ENCODE results near the gene CD101.
"Not testable (repeated sequence)": the region's sequence is repeated elsewhere in the genome, so short reads cannot be mapped to it uniquely, and the experiment has no call there.

Gene CD101

DNA sequence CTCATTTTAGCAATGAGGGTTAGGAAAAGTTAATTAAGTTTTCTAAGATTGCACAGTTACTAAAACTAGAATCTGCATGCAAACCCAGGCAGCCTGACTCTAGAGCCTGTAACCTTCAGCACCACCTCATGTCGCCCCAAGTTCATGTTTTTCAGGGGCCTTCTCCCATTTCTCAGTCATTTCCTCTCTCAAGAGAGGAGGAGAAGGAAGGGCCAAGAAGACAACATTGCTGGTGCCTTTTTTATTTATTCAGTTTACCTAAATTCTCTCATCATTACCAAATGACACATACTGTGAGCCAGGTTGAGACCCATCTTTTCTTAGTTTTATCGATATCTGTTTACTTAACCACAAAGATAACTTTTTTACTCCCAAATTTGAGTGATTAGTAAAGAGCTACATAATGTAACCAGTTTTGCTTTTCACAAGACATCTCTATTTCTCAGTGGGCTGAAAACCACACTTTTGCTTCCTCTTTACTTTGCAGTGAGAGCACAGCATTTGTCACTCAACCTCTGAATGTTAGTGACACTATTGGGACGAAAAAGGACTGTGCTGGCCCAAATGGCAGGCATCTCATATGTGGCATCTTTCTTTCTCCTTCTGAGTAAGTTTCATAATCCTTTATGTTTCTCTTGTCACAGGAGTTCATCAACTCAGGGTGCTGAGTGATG, at the start of gene CD101:
Gene CD101 (plus strand): TSS at position 507 of the 674 bp plus-strand sequence. CDS start 58 bp downstream, at position 565.
- no peak for DNase-seq (ENCODE audit: low spot score)

DNA sequence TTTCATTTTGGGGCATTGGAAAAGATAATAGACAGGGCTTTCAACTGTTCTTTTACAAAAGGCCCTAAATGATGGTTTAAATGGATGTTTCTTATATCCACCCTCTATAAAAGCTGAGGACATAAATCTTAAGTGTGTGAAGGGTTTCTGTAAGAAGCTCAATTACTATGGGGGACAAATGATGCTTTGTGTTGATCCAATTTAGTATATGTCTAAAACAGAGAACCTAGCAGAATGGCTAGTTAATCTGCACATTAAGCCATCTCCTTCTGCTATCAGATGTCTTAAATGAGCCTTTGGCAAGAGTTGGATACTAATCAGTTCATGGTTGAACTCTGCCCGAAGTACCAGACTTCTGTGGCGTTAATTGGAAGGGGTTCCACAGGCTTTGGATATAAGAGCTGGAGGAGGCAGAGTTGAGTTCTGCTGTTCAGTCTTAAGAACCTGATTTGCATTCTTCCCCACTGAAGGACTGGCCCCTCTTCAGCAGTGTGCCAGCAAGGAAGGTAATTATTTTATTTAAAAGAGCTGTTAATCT, 48.8 kb upstream of the CD101 start:
- DNase-seq (ENCODE audit: low spot score) = no peak

- no peak for DNase-seq (ENCODE audit: low spot score)
These were observed 47.1 kb upstream of the CD101 start for GRCh38 chr1:116954440-116954839.

- no peak for DNase-seq (ENCODE audit: low spot score)
These were observed 45.2 kb upstream of the CD101 start for GRCh38 chr1:116956378-116956777.

DNA sequence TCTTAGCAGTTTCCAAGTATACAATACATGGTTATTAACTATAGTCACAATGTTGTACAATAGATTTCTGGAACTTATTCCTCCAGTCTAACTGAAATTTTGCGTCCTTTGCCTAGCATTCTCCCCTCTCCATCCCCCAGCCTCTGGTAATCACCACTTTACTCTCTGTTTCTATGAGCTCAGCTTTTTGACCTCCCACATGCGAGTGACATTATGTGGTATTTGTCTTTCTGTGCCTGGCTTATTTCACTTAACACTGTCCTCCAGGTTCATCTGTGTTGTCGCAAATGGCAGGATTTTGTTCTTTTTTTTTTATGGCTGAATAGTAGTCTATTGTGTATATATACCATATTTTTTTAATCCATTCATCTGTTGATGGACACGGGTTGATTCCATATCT, 43.9 kb upstream of the CD101 start:
- no peak for DNase-seq (ENCODE audit: low spot score)

DNA sequence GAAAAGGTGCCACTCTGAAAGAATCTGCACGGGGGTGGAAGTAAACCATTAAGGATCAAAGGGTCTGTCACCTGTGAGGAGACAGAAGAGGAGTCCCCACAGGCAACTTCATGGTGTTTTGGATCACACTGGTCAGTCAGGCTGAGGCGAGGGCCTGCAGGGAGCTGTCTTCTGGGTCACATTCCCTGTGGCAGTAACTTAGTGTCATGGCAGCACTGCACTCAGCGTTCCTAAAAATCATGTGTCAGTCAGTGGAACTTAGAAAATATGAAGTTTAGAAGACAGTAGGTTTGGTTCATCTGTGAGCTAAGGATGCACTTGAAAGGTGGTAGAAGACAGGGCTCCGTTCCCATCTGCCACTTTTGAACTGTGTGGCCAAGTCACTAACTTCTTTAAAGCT, 43.5 kb upstream of the CD101 start:
- DNase-seq (ENCODE audit: low spot score) = no peak

DNA sequence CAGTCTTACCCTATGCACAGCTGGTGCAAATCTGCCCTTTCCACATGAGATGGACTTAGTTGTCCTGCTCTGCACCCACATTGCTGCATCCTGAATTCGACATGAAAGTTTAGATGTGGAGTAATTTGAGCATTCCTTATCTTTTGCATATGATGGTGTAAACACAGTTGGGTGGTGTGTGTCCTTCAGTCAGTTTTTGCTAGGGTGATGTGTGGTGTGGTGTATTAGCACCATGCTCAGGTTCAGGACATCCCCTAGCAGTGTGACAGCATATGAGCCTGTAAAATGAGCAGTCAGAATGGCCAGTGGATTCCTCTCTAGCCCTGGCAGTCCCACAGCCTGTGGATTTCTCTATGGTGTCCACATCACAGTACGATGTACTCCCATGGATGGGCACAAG, 42.6 kb upstream of the CD101 start:
- no peak for DNase-seq (ENCODE audit: low spot score)

DNA sequence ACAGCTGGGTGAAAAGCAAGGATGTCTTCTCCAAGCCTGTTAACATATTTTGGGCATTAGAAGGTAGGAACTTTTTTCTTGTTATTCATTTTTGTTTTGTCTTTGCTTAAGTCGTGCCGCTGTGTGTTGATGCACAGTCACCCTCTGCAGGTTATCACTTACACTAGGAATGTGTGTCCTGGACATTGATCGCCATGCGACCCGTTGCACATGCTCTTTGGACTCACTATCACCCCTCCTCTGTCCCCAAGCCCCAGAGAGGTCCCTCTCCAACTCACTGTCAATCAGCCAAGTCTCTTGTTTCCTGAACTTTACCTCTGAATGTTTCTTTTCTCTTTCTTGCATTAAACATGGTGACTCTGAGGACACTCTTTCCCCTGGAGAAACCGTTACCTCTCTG, 40.0 kb upstream of the CD101 start:
- DNase-seq (ENCODE audit: low spot score) = no peak

DNA sequence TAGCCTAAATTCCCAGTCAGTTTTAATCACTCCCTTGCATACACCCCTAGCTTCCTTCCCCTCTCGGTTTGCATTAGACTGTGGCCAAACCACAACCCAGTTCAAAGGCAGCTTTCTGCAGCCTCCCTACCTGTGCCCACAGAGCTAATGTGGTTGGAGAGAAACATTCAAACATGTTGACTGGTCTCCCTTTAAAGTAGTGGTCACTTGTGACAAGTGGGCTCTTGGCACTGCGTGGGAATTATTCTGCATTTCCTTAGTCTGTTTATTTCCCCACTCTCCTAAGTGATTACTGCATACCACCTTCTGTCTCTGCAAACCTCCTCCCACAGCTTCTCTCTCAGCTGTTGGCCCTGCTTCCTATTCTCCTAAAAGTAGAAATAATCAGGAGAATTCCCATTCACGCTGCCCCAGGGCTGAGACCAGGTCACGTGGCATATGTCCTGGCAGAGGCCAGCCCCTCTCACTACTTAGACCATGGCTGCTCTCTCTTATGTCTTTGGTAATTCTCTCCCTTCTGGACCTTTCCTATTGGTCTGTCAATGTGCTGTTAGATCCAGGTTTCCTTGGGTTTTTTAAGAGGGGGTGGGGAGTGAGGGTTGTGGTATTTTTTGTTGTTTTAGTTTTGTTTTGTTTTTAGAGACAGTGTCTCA, 38.4 kb upstream of the CD101 start:
- DNase-seq (ENCODE audit: low spot score) = no peak

DNA sequence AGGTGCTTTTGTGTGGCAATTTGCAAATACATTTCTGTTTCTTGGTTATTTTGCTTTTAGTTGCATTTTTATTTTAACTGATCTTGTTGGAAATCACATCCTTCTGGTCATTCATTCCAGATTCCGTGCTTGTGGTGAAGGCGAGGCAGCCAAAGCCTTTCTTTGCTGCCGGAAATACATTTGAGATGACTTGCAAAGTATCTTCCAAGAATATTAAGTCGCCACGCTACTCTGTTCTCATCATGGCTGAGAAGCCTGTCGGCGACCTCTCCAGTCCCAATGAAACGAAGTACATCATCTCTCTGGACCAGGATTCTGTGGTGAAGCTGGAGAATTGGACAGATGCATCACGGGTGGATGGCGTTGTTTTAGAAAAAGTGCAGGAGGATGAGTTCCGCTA, 34.8 kb upstream of the CD101 start:
- no peak for DNase-seq (ENCODE audit: low spot score)

- DNase-seq (ENCODE audit: low spot score) = no peak
These were observed 32.8 kb upstream of the CD101 start for GRCh38 chr1:116968724-116969123.

- peak; percentile 62 for DNase-seq (ENCODE audit: low spot score)
These were observed 30.2 kb upstream of the CD101 start for GRCh38 chr1:116971258-116971860.

GRCh38 chr1:116971965-116972673, 29.4 kb upstream of the CD101 start:
- no peak for DNase-seq (ENCODE audit: low spot score)

DNA sequence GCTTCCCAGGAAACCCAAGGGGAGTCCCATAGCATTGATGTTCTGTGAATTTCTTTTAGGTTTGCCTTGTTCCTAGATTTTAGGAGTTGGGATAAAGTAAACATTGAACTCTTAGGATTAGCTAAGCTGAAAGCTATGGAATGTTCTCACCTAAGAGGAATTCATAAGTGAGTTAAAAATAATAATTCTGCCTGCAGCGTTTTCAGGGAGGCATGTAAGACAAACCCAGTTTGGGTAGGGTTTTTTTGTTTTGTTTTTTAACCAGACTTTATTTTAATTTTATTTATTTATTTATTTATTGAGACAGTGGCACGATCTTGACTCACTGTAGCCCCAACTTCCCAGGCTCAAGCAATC, 28.9 kb upstream of the CD101 start:
- no peak for DNase-seq (ENCODE audit: low spot score)

DNA sequence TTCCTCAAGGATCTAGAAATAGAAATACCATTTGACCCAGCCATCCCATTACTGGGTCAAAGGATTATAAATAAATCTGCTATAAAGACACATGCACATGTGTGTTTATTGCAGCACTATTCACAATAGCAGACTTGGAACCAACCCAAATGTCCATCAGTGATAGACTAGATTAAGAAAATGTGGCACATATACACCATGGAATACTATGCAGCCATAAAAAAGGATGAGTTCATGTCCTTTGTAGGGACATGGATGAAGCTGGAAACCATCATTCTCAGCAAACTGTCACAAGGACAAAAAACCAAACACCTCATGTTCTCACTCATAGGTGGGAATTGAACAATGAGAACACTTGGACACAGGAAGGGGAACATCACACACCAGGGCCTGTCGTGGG, 21.3 kb upstream of the CD101 start:
- not testable (repeated sequence) for DNase-seq (ENCODE audit: low spot score)

DNA sequence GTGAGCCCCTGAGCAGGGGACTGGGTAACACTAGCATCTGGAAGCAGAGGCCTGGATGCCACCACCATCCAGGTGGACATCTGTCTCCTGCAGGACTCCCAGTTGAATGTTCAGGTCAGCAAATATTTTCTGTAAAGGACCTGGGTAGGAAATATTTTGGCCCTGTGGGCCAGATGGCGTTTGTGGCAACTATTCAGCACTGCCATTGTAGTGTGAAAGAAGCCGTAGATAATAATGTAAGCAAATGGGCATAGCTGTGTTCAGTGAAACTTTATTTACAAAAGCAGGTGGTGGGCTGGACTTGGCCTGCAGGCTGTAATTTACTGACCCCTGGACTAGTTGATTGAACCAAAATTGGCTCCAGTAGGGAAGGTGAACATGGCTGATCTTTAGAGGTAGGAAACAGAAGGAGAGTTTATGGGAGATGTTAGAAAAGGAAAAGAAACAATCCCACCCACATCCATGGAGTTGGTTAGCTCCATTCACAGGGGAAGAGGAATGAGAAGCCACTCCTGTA, 20.0 kb upstream of the CD101 start:
- DNase-seq (ENCODE audit: low spot score) = no peak

DNA sequence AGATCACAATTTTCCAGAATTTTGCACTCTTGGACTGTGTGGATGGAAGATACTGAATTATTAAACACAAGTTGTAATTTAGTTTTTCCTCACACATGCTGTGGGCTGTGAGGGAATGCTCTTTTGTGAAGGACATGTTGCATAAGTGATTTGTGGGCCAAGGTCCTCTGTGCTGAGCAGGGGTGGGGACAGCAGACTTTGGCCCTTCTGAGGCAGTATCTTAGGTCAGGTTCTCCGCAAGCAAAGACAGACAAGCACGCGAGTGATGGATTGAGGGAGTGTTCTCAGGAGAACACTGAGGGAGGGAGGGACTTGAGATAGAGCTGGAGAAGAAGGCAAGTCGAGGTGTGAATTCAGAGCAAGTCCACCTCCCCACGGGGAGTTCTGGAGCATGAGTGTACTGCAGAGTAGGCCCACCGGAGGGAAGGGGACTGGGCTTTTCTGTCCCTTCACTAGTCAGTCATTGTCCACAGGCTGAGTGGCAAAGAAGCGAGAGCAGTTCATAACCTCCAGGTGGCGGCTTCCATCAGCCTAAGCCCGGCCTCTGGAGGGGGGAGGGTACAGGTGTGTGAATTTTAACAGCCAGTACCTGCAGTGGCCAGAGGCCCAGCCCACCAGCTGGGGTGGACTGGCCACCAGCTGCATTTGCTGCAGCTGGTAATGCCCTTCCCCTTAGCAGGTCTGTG, 19.1 kb upstream of the CD101 start:
- no peak for DNase-seq (ENCODE audit: low spot score)

- no peak for DNase-seq (ENCODE audit: low spot score)
These were observed 18.4 kb upstream of the CD101 start for GRCh38 chr1:116983112-116983511.

- DNase-seq (ENCODE audit: low spot score) = no peak
These were observed 17.9 kb upstream of the CD101 start for GRCh38 chr1:116983678-116984077.

GRCh38 chr1:116984406-116985160, 17.0 kb upstream of the CD101 start:
- DNase-seq (ENCODE audit: low spot score) = no peak

Measured in COLO829 (cell line).